ENCODE measurements around the gene KIAA1671. TPM values are rescaled to one million over a fixed set of nuclear protein-coding genes. Genes with fewer than 3 reads are reported as not detected.
A peak's percentile ranks its signal among the peaks of the same experiment; 100 is the strongest.

KIAA1671 gene
- total RNA-seq, 4 donors from 2014 or later: 7.6 to 26.1 (median 16.7) TPM

DNA sequence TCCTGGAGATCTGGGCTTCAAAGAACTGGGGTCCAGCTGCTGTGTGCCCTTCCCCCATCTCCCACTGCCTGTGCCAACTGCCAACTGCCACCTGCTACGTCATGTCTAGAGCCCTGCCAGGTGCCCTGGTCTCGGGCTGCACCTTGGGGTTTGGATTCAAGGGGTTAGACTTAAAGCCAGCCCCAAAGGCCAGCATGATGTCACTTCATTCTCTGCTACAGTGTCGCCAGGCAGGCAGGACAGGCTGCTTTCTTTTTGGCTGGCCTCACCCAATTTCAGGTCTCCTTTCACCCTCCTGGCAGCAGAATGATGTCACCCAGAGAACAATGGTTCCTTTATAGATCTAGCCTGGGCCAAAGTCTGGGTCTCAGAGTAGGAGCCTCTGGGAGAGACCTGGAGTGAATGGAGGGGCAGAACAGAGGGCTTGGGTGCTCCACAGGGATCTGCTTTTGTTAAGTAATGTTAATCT lies 167.6 kb downstream of the KIAA1671 start:
- Histone ChIP-seq H3K4me1 (peaks cover 0 to 8% of the 10 kb centered on the region in 2 donors), H3K4me3 (no peak overlapping the region), H3K27me3 (no peaks in the 10 kb centered on the region), H3K9me3 (no peaks in the 10 kb centered on the region), H3K27ac (peak overlapping the region; percentile 43 to 64), H3K36me3 (no peaks in the 10 kb centered on the region)
- intact Hi-C loops (cut with DNase I; ENCODE audit: low total_unique reads): no loop called here
- no peak for TF ChIP-seq POLR2A (IDR thresholded peaks at IDR 0.05)
- TF ChIP-seq, protein P1, sequence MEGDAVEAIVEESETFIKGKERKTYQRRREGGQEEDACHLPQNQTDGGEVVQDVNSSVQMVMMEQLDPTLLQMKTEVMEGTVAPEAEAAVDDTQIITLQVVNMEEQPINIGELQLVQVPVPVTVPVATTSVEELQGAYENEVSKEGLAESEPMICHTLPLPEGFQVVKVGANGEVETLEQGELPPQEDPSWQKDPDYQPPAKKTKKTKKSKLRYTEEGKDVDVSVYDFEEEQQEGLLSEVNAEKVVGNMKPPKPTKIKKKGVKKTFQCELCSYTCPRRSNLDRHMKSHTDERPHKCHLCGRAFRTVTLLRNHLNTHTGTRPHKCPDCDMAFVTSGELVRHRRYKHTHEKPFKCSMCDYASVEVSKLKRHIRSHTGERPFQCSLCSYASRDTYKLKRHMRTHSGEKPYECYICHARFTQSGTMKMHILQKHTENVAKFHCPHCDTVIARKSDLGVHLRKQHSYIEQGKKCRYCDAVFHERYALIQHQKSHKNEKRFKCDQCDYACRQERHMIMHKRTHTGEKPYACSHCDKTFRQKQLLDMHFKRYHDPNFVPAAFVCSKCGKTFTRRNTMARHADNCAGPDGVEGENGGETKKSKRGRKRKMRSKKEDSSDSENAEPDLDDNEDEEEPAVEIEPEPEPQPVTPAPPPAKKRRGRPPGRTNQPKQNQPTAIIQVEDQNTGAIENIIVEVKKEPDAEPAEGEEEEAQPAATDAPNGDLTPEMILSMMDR (IDR thresholded peaks at IDR 0.05): no peak
- peak in 1 of 2 donors; percentile 32 for DNase-seq

DNA sequence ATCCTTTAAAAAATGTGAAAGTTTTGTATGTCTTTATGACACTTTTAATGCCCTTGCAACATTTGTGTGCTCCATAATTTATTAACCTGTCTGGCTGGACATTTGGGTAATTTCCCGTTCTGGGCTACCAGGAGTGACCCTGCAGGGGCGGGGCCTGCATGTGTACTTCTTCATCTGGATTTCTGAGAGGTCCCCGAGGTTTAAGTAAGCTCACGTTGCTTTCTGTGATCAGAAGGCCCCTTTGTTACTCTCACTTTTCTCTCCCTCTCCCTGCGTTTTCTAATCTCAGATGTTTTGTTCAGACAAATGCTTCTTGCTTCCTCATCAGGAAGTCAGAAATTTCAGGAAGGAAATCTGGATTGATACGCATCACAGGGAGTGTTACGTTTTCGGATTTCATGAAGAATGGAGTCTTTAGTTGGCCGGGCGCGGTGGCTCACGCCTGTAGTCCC lies 168.3 kb downstream of the KIAA1671 start:
- Histone ChIP-seq H3K27ac (peak overlapping the region; percentile 43 to 64), H3K4me1 (peaks cover 0 to 8% of the 10 kb centered on the region in 2 donors), H3K36me3 (no peaks in the 10 kb centered on the region), H3K4me3 (no peak overlapping the region), H3K27me3 (no peaks in the 10 kb centered on the region), H3K9me3 (no peaks in the 10 kb centered on the region)
- intact Hi-C loops (cut with DNase I; ENCODE audit: low total_unique reads): no loop called here
- no peak for TF ChIP-seq POLR2A (IDR thresholded peaks at IDR 0.05)
- TF ChIP-seq, protein P1 (IDR thresholded peaks at IDR 0.05): no peak
- DNase-seq: peak; percentile 24 to 30

DNA sequence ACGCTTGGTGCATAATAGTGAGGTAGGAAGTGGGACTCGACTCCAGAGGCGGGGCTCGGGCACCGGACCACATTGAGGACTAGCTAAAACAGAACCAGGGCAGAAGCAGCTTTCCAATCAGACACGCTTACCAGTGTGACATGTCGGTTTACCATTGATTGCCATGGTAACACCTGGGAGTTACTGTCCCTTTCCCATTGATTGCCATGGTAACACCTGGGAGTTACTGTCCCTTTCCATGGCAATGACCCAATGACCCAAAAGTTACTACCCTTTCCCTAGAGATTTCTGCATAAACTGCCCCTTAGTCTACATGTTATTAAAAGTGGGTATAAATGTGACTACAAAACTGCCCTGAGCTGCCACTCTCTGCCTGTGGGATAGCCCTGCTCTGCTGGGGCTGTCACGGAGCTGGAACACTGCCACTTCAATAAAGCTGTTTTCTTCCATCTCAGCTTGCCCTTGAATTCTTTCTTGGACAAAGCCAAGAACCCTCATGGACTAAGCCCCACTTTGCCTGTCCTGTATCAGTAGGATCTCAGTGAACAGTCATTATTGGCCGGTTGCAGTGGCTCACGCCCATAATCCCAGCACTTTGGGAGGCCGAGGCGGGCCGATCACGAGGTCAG lies 169.7 kb downstream of the KIAA1671 start:
- DNase-seq: no peak
- no peak for TF ChIP-seq POLR2A (IDR thresholded peaks at IDR 0.05)
- TF ChIP-seq, protein P1 (IDR thresholded peaks at IDR 0.05): no peak
- Histone ChIP-seq H3K4me3 (no peak overlapping the region), H3K27me3 (no peaks in the 10 kb centered on the region), H3K27ac (no peak overlapping the region), H3K4me1 (peaks cover 0 to 8% of the 10 kb centered on the region in 2 donors), H3K9me3 (no peaks in the 10 kb centered on the region), H3K36me3 (no peaks in the 10 kb centered on the region)
- intact Hi-C loops (cut with DNase I; ENCODE audit: low total_unique reads): no loop called here

DNA sequence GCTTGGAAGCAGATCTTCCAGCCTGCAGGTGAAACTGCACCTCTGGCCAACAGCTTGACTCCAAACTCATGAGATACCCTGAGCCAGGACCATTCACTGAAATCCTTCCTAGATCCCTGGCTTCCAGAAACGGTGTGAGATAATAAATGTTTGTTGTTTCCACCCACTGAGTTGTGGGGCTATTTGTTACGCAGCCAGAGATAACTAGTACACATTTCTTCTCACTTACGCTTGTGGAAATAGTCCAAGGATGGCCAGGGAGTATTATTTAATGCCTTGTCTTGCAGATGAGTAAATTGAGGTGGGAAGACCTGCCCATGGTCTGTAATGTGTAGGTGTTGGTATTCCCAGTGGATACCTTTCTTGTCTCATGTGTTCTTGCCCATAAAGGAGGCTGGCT lies 171.2 kb downstream of the KIAA1671 start:
- no peaks in the 10 kb centered on the region for H3K36me3 ChIP-seq
- TF ChIP-seq, protein P1 (IDR thresholded peaks at IDR 0.05): no peak
- no peak for TF ChIP-seq POLR2A (IDR thresholded peaks at IDR 0.05)
- intact Hi-C loops (cut with DNase I; ENCODE audit: low total_unique reads): no loop called here
- no peaks in the 10 kb centered on the region for H3K9me3 ChIP-seq
- H3K27ac ChIP-seq: no peak overlapping the region
- no peak for DNase-seq
- peaks cover 0 to 8% of the 10 kb centered on the region in 2 donors for H3K4me1 ChIP-seq
- no peak overlapping the region for H3K4me3 ChIP-seq
- no peaks in the 10 kb centered on the region for H3K27me3 ChIP-seq

DNA sequence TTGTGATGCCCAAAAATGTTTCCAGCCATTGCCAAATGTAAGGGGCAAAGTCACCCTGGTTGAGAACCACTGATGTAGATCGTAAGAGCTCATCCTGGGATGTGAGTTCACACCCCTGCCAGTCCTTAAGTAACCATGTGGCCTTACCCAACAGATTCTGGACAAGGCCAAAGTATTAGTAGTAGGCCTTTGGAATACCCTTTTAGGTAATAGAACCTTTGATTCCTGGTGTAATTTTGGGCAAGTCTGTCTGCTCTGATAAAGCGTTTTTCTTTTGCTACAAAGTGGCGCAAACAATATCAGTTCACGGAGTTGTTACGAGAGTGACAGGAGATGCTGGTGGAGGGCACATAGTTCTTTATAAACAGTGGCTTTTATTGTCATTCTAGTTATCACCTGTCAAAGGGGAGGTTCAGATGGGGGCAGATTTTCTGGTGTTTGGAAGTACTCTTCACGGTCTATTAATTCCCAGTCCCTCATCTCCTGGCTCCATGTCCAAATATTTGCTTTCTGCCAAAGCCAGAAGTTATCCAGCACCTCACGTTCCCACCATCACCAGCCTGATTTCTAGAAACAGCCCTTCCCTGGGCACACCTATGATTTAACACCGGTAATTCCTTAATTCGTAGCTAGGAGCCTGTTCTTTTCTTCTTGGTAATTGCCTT lies 173.3 kb downstream of the KIAA1671 start:
- intact Hi-C loops (cut with DNase I; ENCODE audit: low total_unique reads): no loop called here
- H3K4me1 ChIP-seq: no peaks in the 10 kb centered on the region
- no peaks in the 10 kb centered on the region for H3K27me3 ChIP-seq
- H3K36me3 ChIP-seq: no peaks in the 10 kb centered on the region
- no peak overlapping the region for H3K4me3 ChIP-seq
- DNase-seq: no peak
- no peak overlapping the region for H3K27ac ChIP-seq
- no peaks in the 10 kb centered on the region for H3K9me3 ChIP-seq
- TF ChIP-seq, protein P1 (IDR thresholded peaks at IDR 0.05): no peak
- TF ChIP-seq POLR2A (IDR thresholded peaks at IDR 0.05): no peak
